A673 (cell line): ENCODE results near the gene GAB1.

Experiments used
- CTCF ChIP-seq: fragments of 300-800, 200-600 bp; sonication (generic); conservative IDR thresholded peaks from 2 replicates; pipeline ENCODE4 v1.5.1; 2017; ENCODE audit warnings: low read depth, mild to moderate bottlenecking, antibody characterized with exemption, low read length, moderate library complexity, mixed read lengths
- EZH2 ChIP-seq: fragments of 200-600 bp; sonication (generic); IDR thresholded peaks from 2 replicates; pipeline ENCODE4 v1.6.1; 2017; ENCODE audit warnings: borderline replicate concordance, low read depth, mild to moderate bottlenecking, mixed read lengths, antibody characterized with exemption, low read length; ENCODE audit not compliant: poor library complexity, severe bottlenecking

- TF ChIP-seq CTCF: no peak
- no peak for TF ChIP-seq EZH2
Measured at GRCh38 chr4:143347484-143348111, 10.9 kb downstream of the GAB1 start.
